Measurements from ENCODE around the gene PRKAG3.

PRKAG3 gene

DNA sequence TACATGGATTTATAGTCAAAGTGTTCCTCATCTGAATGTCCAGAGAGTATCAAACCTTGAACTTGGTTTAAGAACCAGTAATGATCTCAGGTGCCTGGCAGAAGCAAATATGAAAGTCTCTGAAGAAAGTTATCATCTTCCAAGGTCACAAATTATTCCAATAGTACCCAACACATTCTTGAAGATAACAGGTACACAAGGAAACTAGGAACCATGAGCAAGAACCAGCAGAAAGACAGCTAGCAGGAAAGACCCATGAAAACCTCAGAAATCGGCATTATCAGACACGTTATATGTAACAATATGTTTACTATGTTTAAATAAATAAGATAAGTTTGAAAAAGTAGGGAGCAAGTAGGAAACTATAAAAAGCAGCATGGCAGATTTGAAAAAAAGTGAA is 5.9 kb upstream of the PRKAG3 start:
- no peak overlapping the region for H3K27ac Mint-ChIP-seq
- no peaks in the 10 kb centered on the region for H3K4me1 Mint-ChIP-seq
- peaks cover 39% of the 10 kb centered on the region for H3K27me3 Mint-ChIP-seq
- DNase-seq = no peak
- H3K9me3 Mint-ChIP-seq = peaks cover 9% of the 10 kb centered on the region
- ATAC-seq = no peak
- no peak overlapping the region for H3K4me3 Mint-ChIP-seq
- no peaks in the 10 kb centered on the region for H3K36me3 Mint-ChIP-seq (ENCODE audit: low read depth)

DNA sequence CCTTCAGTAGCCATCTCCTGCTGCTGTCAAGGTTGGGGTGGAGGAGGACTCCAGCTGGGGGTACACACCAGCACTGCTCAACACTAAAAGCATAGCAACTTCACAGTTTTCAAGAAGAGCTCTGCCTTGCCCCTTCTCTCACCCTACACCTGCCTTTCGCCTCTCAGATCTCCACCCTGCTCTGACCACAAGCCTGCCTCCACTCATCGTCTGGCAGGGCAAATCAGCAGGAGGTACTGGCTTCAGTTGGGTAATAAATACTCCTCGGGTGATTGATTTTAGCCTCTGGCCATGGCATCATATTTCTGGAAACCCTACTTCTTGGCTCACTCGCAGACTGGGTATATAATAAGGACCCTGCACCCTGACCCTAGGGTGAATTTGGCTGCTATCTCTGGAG is 3.1 kb upstream of the PRKAG3 start:
- H3K27ac Mint-ChIP-seq = no peak overlapping the region
- peaks cover 46% of the 10 kb centered on the region for H3K27me3 Mint-ChIP-seq
- H3K4me3 Mint-ChIP-seq = no peak overlapping the region
- H3K36me3 Mint-ChIP-seq (ENCODE audit: low read depth) = no peaks in the 10 kb centered on the region
- no peak for DNase-seq
- H3K9me3 Mint-ChIP-seq = peaks cover 9% of the 10 kb centered on the region
- no peaks in the 10 kb centered on the region for H3K4me1 Mint-ChIP-seq
- no peak for ATAC-seq

DNA sequence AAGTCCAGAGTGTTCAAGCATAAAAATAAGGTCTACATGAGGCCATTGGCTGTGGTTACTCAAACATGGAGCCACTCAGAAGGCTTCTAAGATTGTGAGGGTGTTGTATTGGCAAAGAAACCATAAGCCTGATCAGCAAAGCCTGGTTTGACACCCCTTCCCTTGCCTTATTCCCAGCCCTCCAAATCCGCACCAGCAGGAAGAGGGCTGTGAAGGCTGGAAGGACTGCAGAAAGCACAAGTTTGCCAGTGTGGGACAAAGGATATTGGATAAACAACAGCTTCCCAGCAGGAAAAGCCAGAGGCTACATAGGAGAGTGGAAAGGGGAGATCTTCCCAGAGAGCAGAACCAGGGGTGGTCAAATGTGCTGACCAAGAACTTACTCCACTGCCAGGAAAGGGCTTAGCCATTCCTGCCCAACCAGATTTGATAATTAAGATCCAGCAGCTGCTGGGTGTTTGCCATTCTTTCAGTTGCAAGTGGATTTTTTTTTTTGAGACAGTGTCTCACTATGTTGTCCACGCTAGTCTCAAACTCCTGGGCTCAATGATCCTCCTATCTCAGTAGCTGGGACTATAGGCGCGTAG is 1.5 kb upstream of the PRKAG3 start:
- no peak overlapping the region for H3K4me3 Mint-ChIP-seq
- no peak overlapping the region for H3K27ac Mint-ChIP-seq
- H3K4me1 Mint-ChIP-seq = no peaks in the 10 kb centered on the region
- ATAC-seq (no peak), DNase-seq (no peak)
- H3K9me3 Mint-ChIP-seq = peaks cover 8% of the 10 kb centered on the region
- no peaks in the 10 kb centered on the region for H3K36me3 Mint-ChIP-seq (ENCODE audit: low read depth)
- peaks cover 38% of the 10 kb centered on the region for H3K27me3 Mint-ChIP-seq

DNA sequence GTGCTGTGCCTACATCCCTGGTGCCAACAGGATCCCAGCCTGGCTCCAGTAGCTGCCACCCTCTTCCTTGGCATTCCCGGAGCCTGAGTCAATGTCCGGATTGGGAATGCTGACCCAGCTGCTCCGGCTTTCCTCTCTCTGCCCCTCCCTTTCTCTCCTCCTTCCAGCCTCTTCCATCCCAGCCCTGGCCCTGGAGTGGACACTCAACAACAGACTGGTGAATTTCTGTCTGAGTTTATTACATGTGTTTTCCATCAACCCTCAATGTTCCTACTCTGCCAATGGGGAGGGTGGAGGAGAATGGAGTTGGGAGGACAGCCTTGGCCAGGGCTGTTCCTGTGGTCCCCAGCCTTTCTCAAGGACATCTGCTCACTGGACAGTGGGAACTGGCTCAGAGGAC is 917 bp upstream of the PRKAG3 start:
- Mint-ChIP-seq H3K27me3 (peaks cover 37% of the 10 kb centered on the region), H3K4me3 (no peak overlapping the region), H3K9me3 (peaks cover 2% of the 10 kb centered on the region), H3K27ac (no peak overlapping the region), H3K4me1 (no peaks in the 10 kb centered on the region), H3K36me3 (ENCODE audit: low read depth) (no peaks in the 10 kb centered on the region)
- ATAC-seq (no peak), DNase-seq (no peak)

DNA sequence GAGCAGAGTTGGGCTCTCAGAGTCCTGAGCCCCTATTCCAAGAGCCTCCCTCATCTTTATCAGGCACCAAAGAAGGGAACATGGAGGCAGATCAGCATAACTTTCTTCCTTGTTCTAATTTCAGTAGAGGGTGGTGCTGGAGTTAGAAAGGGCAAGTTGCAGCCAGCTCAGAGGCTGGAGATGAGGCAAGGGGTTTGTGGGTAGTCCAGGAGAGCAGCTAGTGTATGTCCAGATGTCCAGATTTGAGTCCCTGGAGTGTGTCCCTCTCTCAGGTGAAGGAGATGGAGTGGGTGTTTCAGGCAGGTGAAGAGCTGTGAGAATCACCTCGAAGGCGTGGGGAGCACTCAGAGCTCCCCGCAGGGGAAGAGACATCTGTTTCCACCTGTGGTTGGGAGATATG is 478 bp upstream of the PRKAG3 start:
- no peak for ATAC-seq
- H3K4me1 Mint-ChIP-seq = no peaks in the 10 kb centered on the region
- no peaks in the 10 kb centered on the region for H3K9me3 Mint-ChIP-seq
- no peaks in the 10 kb centered on the region for H3K36me3 Mint-ChIP-seq (ENCODE audit: low read depth)
- H3K4me3 Mint-ChIP-seq = no peak overlapping the region
- no peak overlapping the region for H3K27ac Mint-ChIP-seq
- no peak for DNase-seq
- peaks cover 37% of the 10 kb centered on the region for H3K27me3 Mint-ChIP-seq

DNA sequence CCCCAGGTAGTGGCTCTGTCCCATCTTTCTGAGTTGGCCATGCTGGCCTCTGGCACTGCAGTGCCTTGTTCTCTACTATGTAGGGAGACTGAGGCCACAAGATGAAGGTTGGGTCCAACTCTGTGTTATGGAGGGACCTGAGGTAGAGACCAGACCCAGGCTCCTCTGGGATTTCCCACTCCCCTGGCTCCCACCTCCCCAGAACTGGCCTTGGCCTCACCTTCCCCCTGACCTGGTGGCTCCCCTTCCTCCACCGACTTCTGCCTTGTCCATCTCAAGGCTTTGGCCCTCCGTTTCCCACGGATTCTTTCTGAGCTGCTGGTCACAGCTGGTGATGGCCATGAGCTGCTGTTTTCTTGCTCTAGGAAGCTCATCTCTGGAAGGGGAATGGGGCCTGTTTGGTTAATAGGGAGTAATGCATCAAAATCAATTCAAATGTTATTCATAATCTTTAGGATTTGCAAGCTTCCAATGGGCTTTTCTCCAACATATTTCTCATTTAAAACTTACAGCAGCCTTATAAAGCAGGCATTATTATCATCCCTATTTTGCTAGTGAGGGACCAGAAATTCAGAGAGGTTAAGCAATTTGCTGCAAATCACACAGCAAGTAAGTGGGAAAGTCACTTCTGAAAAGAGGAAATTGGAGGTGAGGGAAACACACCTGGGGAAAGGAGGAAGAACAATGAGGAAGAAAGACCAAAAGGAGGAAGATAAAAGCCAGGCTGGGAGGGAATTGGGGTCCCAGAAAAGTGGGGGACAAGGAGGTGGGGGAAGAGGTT is 887 bp downstream of the PRKAG3 start:
- no peaks in the 10 kb centered on the region for H3K9me3 Mint-ChIP-seq
- peaks cover 32% of the 10 kb centered on the region for H3K27me3 Mint-ChIP-seq
- no peak for ATAC-seq
- no peak overlapping the region for H3K27ac Mint-ChIP-seq
- no peaks in the 10 kb centered on the region for H3K4me1 Mint-ChIP-seq
- DNase-seq = no peak
- H3K4me3 Mint-ChIP-seq = no peak overlapping the region
- no peaks in the 10 kb centered on the region for H3K36me3 Mint-ChIP-seq (ENCODE audit: low read depth)

DNA sequence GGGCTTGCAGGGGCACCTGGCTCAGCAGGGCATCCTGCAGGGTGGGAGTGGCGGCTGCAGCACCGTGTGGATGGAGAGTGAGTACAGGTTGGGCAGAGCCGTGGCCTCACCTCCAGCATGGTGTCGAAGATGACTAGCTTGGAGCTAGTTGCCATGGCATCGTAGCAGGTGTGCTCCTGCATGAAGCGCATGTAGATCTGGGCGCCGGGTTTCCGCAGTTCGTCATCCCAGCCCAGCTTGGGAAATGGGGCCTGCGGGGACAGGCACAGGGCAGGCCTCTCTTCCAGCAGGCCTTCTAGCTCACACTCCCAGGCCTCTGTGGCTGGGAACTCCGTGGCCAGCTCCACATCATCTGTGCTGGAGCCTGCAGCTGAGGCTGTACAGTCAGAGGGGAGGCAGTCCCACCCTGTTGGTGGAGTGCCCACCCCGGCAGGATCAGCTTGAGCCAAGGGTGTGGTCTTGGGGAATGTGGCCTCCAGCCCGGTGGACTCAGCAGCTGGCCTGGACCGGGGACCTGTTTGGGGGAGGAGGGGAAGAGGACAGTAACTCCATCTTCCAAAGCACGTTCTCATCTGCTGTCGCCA is 1.6 kb downstream of the PRKAG3 start:
- Mint-ChIP-seq H3K36me3 (ENCODE audit: low read depth) (no peaks in the 10 kb centered on the region), H3K4me1 (no peaks in the 10 kb centered on the region), H3K4me3 (no peak overlapping the region), H3K27ac (no peak overlapping the region), H3K9me3 (no peaks in the 10 kb centered on the region), H3K27me3 (peaks cover 31% of the 10 kb centered on the region)
- DNase-seq (no peak), ATAC-seq (no peak)

DNA sequence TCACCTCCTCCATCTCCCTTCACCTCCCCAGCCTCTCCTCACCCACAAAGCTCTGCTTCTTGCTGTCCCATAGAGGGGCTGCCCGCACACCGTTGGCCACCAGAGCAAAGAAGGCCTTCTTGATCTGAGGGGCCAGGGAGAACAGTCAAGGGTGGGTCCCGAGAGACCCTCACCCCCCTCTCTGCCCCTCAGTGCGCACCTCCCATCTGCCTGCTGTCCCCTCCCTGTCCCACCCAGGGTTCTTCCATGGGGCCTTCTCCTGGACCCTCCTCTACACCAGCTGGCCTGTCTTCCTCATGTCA is 3.2 kb downstream of the PRKAG3 start:
- DNase-seq = no peak

DNA sequence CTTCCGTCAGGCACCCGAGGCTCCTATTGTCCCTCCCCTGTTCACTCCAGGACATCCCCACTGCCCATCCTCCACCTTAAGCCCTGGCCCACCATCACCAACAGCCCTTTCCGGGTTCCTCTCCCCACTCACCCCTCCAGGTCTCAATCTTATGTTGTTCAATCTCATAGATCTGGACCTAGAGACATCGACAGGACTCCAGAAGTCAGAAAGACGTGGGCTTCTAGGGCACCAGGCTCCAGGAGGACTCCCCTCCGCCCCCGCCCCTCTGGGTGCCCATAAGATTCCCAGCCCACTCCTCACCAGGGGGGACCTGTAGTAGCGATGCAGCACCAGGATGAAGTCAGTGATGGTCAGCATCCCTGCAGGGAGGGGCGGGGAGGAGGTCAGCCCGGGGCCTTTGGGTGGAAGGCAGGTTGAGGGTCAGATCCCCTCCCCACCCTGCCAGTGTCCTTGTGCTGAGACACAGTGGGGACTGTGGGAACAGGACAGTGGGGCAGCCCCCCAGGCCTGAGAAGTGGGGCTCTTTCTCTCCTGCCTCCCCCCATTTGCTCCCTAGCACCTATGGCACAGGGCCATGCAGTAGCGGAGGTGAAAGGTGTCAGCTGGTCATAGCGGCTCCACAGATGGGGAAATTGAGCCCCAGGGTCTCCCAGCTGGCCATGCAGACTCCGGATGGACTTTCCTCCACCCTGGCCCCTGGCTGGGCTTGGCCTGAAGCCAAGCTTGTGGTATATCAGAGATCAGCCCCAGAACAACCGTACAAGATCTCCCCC is 3.7 kb downstream of the PRKAG3 start:
- Mint-ChIP-seq H3K4me3 (no peak overlapping the region), H3K4me1 (no peaks in the 10 kb centered on the region), H3K9me3 (no peaks in the 10 kb centered on the region), H3K27ac (no peak overlapping the region), H3K27me3 (peaks cover 25% of the 10 kb centered on the region), H3K36me3 (ENCODE audit: low read depth) (no peaks in the 10 kb centered on the region)
- ATAC-seq (no peak), DNase-seq (no peak)

More for the DNA sequence above, 3.2 kb downstream of the PRKAG3 start:
- H3K27ac Mint-ChIP-seq = no peak overlapping the region
- H3K4me3 Mint-ChIP-seq = no peak overlapping the region
- H3K27me3 Mint-ChIP-seq = peaks cover 27% of the 10 kb centered on the region
- H3K36me3 Mint-ChIP-seq (ENCODE audit: low read depth) = no peaks in the 10 kb centered on the region
- no peaks in the 10 kb centered on the region for H3K9me3 Mint-ChIP-seq
- no peak for ATAC-seq
- H3K4me1 Mint-ChIP-seq = no peaks in the 10 kb centered on the region

DNA sequence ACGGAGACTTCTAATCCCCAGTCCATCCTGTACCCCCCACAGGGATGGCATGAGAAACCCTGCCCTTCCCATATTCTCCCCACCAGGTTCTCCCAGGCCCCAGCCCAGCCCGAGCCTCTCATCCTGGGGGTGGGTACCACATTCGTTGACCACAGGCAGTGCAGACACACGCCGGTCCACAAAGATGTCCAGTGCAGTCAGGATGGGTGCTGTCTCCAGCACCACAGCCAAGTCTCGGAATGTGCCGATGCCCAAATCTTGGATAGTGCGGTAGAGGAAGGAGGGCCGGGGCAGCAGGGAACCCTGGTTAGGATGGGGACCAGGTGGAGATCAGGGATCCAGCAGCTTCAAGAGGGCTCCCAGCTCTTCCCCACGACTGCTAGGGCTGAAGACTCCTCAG is 4.8 kb downstream of the PRKAG3 start:
- Mint-ChIP-seq H3K9me3 (no peaks in the 10 kb centered on the region), H3K4me3 (no peak overlapping the region), H3K27ac (no peak overlapping the region), H3K36me3 (ENCODE audit: low read depth) (no peaks in the 10 kb centered on the region), H3K27me3 (peaks cover 17% of the 10 kb centered on the region), H3K4me1 (no peaks in the 10 kb centered on the region)
- DNase-seq = no peak
- no peak for ATAC-seq

DNA sequence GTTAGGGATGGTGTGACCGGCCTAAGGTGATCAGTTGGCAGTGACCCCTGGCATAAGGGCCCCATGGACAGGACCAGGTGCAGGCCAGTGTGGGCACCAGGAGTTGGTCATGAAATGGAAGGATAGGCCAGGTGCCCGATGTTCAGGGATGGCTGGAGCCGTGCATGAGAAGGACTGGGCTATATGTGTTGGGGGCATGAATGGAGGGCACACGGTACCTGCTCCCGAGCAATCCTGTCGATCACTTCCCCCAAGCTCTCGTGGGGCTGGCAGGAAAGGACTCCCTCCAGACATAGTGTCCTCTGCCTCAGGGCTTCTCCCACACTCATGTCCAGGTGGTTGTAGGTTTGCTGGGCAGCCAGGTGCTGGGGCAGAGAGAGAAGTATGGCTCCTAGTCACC is 7.6 kb downstream of the PRKAG3 start:
- H3K27me3 Mint-ChIP-seq = peaks cover 7% of the 10 kb centered on the region
- H3K4me3 Mint-ChIP-seq = no peak overlapping the region
- H3K4me1 Mint-ChIP-seq = no peaks in the 10 kb centered on the region

DNA sequence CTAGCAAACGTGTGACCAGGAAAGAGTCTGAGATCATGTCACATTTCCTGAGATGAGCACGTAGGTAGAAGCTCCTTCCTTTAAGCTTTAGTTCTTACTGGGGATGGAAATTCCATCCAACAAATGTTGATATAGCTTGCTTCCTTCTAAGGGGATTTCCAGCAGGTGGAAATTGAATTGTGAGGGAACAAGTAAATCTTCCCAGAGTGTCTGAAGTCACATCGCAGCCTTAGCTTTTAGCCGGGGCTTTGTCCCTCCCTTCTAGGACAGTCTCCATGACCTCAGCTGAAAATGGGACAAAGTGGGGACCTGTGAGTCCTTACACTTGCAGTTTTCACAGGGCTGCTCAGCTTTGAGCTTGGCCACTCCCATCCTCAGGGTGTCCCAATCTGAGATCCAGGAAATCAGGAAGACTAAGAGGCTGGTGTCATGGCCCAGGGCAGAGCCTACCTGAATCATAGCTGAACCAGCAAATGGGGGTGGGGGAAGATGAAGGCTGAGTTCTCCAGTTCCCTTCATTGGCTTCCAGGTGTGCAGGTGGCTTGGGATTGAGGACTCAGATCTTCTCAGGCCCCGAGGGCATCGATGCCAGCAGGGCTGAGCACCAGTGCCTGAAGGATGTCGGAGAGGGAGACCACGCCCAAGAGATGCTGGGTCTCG is 8.3 kb downstream of the PRKAG3 start:
- Mint-ChIP-seq H3K27ac (no peak overlapping the region), H3K36me3 (ENCODE audit: low read depth) (no peaks in the 10 kb centered on the region), H3K27me3 (peaks cover 7% of the 10 kb centered on the region), H3K4me1 (no peaks in the 10 kb centered on the region), H3K4me3 (no peak overlapping the region), H3K9me3 (no peaks in the 10 kb centered on the region)
- ATAC-seq (no peak), DNase-seq (no peak)

More for the DNA sequence above, 7.6 kb downstream of the PRKAG3 start:
- H3K36me3 Mint-ChIP-seq (ENCODE audit: low read depth) = no peaks in the 10 kb centered on the region
- ATAC-seq (no peak), DNase-seq (no peak)
- no peak overlapping the region for H3K27ac Mint-ChIP-seq
- H3K9me3 Mint-ChIP-seq = no peaks in the 10 kb centered on the region

DNA sequence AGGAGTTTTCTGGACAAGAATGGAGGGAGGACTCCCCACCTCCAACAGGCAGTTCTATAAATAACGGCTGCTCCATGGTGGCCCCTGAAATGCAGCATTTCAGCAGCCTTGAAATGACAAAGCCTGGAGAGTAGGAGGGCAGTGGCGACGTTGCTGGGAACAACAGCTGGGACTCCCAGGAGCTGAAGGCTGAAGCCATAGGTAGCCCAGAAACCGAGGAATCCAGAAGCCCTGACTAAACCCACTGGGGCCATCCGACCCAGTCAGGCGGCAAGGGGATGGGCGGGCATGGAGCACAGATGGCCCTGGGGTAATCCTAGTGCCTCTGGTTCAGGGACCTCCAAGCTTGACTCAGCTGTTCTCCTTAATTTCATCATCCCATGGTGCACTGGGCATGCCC is 9.0 kb downstream of the PRKAG3 start:
- ATAC-seq = no peak
- peaks cover 5% of the 10 kb centered on the region for H3K27me3 Mint-ChIP-seq
- H3K9me3 Mint-ChIP-seq = no peaks in the 10 kb centered on the region
- no peaks in the 10 kb centered on the region for H3K36me3 Mint-ChIP-seq (ENCODE audit: low read depth)
- no peak overlapping the region for H3K27ac Mint-ChIP-seq
- DNase-seq = no peak
- H3K4me3 Mint-ChIP-seq = no peak overlapping the region
- H3K4me1 Mint-ChIP-seq = no peaks in the 10 kb centered on the region

DNA sequence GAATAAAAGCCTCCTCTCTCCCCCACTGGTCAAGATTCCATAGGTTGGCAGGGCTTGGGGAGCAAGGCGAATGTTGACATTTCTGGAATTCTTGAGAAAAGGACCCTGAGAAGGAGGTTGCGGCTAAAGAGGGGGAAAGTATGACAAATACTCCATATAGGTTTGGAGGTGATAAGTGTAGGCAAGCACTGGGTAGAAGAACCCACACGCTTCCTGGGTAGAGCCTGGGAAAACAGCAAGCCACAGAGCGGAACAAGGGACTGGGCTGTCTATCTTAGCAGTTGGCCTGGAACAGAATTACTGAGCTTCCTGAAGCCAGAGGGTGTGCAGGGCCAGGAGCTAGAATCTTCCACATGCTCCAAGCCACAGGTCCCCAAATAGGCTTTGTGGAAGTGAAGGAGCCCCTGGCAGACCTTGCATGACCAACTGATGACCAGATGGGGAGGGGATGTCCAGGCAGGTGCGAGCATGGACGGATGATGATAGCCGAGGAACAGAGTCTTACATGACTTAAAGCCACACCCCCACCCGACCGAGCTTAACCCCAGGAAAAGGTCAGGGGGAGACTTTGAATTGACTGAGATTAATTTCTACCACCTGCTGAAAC is 9.9 kb downstream of the PRKAG3 start:
- peaks cover 6% of the 10 kb centered on the region for H3K27me3 Mint-ChIP-seq
- no peaks in the 10 kb centered on the region for H3K36me3 Mint-ChIP-seq (ENCODE audit: low read depth)
- no peak overlapping the region for H3K4me3 Mint-ChIP-seq
- ATAC-seq = no peak
- no peaks in the 10 kb centered on the region for H3K4me1 Mint-ChIP-seq
- H3K9me3 Mint-ChIP-seq = no peaks in the 10 kb centered on the region
- DNase-seq = no peak
- no peak overlapping the region for H3K27ac Mint-ChIP-seq

Data from activated naive CD8-positive, alpha-beta T cell treated with anti-CD3 and anti-CD28 coated beads, Interleukin-2, amount 50 U/mL, for 24 hours (primary cell).